ENCODE measurements around the gene GARIN5B.
A peak's percentile ranks its signal among the peaks of the same experiment; 100 is the strongest.
"Not testable (repeated sequence)": the region's sequence is repeated elsewhere in the genome, so short reads cannot be mapped to it uniquely, and the experiment has no call there.

The GARIN5B gene

DNA sequence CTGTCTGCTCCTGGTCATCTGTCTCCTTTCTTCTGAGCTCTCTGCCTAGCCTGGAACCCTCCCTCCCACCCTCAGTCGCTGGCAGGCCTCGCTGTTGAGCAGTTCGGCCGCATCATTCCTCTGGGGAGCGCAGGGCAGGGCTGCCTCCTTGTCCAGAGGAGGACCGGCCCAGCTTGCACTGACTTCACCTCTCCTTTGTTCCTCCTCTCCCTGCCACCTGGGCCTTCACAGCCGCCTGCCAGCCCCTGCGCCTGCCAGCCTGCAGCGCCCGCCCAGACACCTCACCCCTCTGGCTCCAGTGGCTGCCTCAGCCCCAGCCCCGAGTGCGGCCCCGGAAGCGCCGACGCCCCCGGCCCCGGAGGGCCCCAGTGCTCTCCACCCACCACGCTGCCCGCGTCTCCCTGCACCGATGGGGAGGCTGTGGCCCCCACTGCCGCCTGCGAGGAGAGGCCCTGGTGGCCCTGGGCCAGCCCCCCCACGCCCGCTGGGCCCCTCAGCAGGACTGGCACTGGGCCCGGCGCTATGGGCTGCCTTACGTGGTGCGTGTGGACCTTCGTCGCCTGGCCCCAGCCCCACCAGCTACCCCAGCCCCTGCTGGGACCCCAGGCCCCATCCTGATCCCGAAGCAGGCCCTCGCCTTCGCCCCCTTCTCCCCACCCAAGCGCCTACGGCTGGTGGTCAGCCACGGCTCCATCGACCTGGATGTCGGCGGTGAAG lies 16.2 kb downstream of the GARIN5B start:
- DNase-seq, result no peak

DNA sequence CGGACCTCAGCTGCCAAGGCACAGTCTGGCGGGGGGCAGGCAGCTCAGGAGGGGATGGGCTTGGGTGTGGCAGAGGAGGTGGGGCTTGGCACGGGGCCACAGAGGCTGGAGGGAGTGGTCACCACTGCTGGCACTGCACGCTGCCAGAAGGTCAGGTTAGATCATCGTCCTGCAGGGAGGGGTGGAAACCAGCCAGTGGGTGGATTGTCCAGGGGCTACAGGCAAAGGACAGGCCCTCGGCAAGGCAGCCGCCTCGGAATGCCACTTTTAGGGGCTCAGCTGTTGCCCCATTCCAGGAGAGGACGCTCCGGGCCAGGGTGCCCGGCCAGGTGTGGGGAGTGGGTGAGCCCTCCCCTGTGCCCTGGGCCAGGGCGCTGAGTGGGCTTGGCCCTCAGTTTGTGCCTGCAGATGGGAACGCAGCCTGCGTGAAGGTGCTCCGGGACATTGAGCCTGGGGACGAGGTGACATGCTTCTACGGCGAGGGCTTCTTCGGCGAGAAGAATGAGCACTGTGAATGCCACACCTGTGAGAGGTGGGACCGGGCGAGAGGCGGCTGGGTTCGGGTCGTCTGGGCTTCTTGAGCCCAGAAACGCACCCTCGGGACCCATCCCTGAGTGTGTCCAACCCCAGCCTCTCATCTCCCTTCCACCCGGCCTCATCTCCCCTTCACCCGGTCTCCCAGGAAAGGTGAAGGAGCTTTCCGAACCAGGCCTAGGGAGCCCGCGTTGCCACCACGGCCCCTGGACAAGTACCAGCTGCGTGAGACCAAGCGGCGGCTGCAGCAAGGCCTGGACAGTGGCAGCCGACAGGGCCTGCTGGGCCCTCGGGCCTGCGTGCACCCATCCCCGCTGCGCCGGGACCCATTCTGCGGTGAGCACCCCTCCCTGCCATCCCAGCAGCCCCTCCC lies 17.0 kb downstream of the GARIN5B start:
- no peak for DNase-seq

DNA sequence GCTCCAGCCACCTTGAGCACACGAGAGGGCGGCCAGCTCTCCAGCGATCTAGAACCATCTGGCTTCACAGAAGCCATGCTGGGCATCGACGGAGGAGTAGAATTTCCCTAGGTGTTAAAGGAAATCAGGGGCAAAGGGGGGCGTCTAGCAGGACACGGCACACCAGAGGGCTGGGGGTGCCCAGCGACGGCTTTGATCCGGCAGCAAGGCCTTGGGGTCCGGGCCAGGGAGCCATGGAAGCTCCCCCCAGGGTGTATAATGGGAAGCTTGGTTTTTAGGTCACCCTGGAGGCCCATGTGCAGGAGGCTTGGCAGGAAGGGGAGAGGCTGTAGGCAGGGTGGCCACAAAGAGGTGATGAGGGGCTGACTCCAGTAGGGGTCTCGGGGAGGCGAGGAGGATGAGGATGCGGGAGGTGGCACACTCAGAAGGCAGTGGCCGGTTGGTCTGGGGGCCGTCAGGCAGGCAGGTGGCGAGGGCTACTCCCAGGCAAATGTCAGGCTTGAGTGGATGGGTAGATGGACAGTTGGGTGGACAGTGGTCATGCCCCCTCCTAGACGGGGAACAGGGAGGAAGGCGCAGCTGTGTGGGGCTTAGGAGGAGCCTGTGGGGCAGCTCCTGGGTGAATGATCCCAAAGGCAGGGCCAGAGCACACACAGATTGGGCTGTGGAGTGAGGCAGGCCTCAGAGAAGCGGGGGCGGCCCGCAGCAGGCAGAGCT lies 17.8 kb downstream of the GARIN5B start:
- no peak for DNase-seq

- no peak for DNase-seq
Measured at GRCh38 chr19:55344444-55344843, 18.6 kb downstream of the GARIN5B start.

- no peak for DNase-seq
Measured at GRCh38 chr19:55341595-55342531, 21.2 kb downstream of the GARIN5B start.

GRCh38 chr19:55341171-55341588 lies 21.9 kb downstream of the GARIN5B start:
- no peak for DNase-seq

DNA sequence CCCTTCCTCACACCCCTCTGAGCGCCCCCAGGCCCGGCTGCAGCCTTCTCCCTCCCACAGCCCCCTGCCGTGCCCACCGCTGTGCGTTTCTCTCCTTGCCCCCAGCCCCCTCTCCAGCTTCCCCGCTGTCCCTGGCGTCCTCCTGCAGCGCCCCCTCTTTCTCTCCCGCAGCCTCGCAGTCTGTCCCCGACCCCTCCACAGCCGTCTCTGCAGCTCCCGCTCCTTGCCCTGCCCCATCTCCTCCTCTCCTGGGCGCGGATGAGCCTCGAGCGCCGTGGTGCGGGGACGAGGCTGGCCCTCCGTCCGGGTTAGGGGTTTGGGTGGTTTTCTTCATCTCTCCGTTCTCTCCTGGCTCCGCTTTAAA lies 22.3 kb downstream of the GARIN5B start:
- no peak for DNase-seq

DNA sequence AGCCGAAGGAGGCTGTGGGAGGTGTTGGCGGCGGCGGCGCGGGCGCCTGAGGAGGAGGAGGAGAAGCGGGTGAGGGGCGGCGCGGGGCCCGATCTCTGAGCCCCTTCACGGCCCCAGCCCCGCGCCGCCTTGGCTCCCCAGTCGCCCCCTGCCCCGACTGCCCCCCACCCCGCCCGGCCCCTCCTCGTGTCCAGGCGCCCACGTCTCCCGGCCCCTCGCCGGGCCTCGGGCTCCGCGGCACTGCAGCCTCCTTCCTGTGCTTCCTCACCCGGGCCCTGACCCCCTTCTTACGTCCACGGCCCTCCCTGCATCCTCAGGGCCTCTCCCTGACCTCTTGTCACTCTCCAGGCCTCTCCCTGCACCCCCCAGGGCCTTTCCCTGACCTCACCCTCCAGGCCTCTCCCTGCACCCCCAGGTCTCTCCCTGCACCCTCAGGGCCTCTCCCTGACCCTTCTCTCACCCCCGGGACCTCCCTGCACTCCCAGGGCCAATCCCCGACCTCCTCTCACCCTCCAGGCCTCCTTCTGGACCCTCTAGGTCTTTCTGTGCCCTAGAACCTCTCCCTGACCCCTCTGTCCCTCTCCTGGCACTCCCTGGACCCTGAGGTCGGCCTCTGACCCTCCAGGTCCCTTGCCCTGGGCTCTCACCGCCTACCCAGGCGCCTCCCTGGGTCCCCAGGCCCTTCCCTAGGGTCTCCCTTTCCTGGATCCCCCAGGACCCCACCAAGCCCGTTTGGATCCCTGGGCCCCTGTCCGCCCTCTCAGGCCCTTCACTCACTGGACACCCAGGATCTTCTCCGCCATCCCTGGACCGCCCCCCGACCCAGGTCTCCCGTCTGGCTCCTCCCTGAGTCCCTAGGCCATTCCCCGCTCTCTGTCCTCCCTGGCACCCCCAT lies 22.9 kb downstream of the GARIN5B start:
- no peak for DNase-seq

DNA sequence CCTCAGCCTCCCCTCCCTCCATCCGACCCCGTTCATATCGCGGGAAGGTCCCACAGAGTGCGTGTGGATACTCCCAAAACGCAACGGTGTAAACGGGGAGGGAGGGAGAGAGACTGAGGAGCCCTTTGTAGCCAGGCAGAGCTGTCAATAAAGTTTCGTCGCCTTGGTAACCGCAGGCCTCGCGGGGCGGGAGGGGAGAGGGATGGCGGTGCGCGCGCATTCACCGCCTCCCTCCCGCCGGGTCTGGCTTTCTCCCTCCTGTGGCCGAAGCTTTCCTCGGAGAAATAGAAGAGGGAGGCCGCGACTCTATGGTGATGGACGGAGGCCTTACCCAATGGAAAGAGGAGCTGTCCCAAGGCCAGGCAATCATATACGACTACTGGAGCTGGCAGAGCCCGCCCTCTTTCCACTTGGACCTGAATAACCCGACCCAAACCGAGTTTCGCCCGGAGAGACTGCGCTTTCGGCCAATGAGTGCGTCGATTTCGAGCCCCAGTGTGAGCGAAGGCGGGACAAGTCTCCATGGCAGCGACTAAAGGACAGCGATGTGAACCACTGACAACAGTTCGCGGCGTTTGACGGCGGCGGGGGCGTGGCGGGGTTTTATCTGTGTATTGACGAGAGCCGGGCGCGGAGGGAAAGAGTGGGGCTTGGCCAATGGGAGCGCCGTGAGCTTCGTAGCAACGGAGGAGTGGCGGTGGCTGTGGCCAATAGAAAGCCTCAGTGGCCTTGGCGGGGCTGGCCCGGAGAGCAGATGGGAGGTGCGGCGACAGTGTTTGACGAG lies 23.8 kb downstream of the GARIN5B start, which contains the start of gene KMT5C:
Gene KMT5C, plus strand, starts transcription at position 772 of the 784 bp plus-strand sequence. CDS start 2,061 bp downstream, outside the sequence.
- peak; percentile 100 for DNase-seq

DNA sequence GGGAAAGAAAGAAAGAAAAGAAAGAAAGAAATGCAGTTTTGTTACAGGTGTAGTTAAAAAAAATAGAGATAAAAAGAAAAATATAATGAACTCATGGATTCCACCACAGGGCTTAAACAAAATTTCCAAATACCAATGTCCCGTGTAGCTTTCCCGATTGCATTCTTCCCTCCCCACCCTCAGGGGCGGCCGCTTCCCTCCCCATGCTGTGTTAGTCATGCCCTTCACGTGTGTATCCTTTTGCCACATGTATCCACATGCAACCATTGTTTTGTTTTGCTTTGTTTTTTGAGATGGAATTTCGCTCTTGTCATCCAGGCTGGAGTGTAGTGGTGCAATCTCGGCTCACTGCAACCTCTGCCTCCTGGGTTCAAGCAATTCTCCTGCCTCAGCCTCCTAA lies 27.0 kb downstream of the GARIN5B start:
- DNase-seq, result no peak

GRCh38 chr19:55333870-55334269 lies 29.2 kb downstream of the GARIN5B start:
- no peak for DNase-seq

DNA sequence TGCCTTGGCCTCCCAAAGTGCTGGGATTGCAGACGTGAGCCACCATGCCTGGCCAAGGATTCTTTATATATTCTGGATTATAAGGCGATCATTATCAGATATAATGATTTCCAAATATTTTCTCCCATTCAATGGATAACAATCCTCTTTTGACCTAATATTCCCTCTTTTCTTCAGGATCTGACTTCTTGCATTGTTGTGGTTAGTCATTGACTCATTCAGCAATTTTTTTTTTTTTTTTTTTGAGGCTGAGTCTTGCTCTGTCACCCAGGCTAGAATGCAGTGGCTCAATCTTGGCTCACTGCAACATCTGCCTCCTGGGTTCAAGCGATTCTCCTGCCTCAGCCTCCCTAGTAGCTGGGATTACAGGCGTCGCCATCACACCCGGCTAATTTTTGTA lies 33.3 kb downstream of the GARIN5B start:
- DNase-seq, result not testable (repeated sequence)

- DNase-seq, result not testable (repeated sequence)
Measured at GRCh38 chr19:55328774-55329318, 34.2 kb downstream of the GARIN5B start.

DNA sequence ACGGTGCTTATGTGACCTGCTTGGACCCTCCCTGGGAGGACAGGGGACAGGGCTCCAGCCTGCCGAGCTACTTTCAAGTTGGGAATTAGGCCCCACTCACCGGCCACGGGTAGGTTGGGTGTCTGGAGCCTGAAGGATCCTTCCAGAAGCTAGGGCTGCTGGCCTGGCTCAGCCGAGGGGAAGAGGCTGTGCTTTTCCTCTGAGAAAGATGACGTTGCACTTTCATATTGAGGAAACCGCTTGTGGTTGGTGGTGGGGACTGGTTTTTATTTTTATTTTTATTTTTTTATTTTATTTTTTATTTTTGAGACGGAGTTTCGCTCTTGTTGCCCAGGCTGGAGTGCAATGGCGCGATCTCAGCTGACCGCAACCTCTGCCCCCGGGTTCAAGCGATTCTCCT lies 37.9 kb downstream of the GARIN5B start, which contains the start of gene TMEM150B:
Gene TMEM150B, minus strand, starts transcription at position 170 of the 400 bp plus-strand sequence. CDS start 4,305 bp downstream, outside the sequence.
- DNase-seq, result no peak

DNA sequence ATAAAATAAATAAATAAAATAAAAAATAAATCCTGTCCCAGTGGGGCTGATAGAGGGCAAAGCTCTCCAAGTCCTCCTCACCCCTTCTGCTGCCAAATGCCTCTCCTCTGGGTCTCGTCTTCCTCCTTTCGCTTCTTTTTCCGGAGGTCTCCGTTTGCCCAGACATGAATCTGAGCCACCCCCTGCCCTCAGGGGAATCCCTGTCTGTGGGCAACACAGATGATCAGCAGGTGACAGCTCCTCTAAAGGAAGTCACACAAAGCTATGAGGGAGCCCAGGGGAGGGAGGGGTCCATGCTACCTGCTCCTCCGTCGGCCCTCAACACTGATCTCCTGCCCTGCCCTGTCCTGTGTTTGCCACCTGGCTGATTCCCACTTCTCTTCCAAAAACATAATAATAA lies 38.4 kb downstream of the GARIN5B start:
- no peak for DNase-seq

GRCh38 chr19:55322204-55322885 lies 40.7 kb downstream of the GARIN5B start:
- no peak for DNase-seq

GRCh38 chr19:55321466-55322137 lies 41.5 kb downstream of the GARIN5B start:
- DNase-seq, result no peak

DNA sequence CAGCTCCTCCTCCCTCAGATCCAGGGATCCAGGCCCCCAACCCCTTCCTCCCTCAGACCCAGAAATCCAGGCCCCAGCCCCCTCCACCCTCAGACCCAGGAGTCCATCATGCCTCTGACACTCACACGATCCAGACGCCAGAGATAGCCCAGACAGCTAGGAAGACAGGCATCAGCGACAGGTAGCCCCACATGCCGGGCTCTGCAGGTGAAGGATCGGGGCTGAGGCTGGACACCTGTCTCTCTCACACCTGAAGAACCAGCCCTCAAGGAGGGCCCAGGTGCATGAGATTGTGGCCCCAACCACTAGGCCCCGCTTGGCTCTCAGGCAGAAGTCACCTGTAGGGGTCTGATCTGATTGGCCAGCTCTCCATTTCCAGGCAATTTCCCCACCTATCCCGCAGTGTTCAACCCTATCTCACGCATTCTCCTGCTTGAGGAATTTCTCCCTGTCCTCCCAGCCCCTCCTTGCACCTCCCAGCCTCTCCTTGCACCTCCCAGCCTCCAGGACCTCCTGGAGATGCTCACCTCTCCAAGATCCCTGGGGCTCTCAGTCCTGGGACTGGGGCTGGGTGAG lies 42.1 kb downstream of the GARIN5B start:
- no peak for DNase-seq

Measured in activated gamma-delta T cell treated with Interleukin-2 at 50 U/mL for 16 hours (primary cell).